Right lobe of liver (tissue), 4 donors: ENCODE data around the gene NR1I3.

ENCODE experiments used
- POLR2A ChIP-seq: fragments of 450-650 bp; IDR thresholded peaks from one replicate; pipeline ENCODE4 v1.6.1; 2017; ENCODE audit warnings: antibody characterized with exemption, mild to moderate bottlenecking
- TF ChIP-seq, protein P1 (sequence below), 4 donors: fragments of 200-600 bp in 3 of 4; fragments of 450-650 bp in 1 of 4; IDR thresholded peaks; one replicate each; pipeline versions ENCODE4 v1.5.1 to v1.8.0; 2016 to 2022; ENCODE audit warnings: antibody characterized with exemption in 4 of 4, mild to moderate bottlenecking in 2 of 4
- donor health status: DM: no; HTN: no; CAD: no.
- donor health status: DM: no; HTN: no; CAD: no.
- donor health status: DM: no; HTN: yes; CAD: no.

DNA sequence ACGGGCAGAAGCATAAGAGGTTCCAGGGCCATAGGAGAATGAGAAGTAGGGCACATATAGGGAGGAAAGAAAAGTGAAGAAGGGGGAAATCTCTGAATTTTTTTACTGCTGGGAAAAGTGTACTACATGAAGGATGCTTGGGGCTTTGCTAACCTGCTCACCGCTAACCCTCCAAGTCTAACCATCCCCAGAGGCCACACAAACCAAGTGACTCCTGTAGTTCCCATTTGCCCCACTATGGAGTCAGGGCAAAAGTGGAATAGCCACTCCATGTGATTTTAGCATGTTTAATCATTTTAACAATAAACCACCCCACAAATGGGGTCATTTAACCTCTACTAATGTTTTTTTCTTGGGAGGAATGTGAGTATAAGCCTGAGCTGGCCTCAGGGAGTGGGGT lies 47.1 kb upstream of the NR1I3 start:
- TF ChIP-seq, protein P1, sequence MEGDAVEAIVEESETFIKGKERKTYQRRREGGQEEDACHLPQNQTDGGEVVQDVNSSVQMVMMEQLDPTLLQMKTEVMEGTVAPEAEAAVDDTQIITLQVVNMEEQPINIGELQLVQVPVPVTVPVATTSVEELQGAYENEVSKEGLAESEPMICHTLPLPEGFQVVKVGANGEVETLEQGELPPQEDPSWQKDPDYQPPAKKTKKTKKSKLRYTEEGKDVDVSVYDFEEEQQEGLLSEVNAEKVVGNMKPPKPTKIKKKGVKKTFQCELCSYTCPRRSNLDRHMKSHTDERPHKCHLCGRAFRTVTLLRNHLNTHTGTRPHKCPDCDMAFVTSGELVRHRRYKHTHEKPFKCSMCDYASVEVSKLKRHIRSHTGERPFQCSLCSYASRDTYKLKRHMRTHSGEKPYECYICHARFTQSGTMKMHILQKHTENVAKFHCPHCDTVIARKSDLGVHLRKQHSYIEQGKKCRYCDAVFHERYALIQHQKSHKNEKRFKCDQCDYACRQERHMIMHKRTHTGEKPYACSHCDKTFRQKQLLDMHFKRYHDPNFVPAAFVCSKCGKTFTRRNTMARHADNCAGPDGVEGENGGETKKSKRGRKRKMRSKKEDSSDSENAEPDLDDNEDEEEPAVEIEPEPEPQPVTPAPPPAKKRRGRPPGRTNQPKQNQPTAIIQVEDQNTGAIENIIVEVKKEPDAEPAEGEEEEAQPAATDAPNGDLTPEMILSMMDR (IDR thresholded peaks at IDR 0.05): no peak
- no peak for TF ChIP-seq POLR2A
